ENCODE measurements around the gene LTBR. TPM values are rescaled to one million over a fixed set of nuclear protein-coding genes. Genes with fewer than 3 reads are reported as not detected.

The LTBR gene
- total and polyA plus RNA-seq, 12 donors = 34.6 to 295 (median 140) TPM

- Histone ChIP-seq H3K36me3 (replicated peaks in 1 of 2) (peaks cover 0 to 43% of the 10 kb centered on the region in 2 donors), H3K9me3 (replicated peaks in 1 of 3) (no peaks in the 10 kb centered on the region), H3K27ac (peak overlapping the region; percentile 90 to 98 (median 97)), H3K27me3 (no peaks in the 10 kb centered on the region), H3K4me3 (peak overlapping the region in 2 of 4 donors; percentile 16 to 93), H3K4me1 (replicated peaks in 1 of 2) (peaks cover 50 to 80% of the 10 kb centered on the region in 2 donors)
- intact Hi-C loops (cut with DNase I) = loop anchor here (5.0 to 10.0 kb wide), 2 partner anchors 47 to 199 kb away; partner anchors contain the start of genes GAPDH (in 1 of the 2) and LTBR (in 1 of the 2)
- WGBS, 4 donors = 0 to 1% (median 1%) methylated on average over 7 to 11 of the region's 11 CpGs
- DNase-seq = peak; percentile 70 to 94 (median 92)
- TF ChIP-seq CTCF (IDR thresholded peaks at IDR 0.05) (peak in 5 of 6 experiments; percentile 36 to 63 (median 56)), POLR2A (IDR thresholded peaks at IDR 0.05) (peak; percentile 60 to 69)
These were observed 48.4 kb upstream of the LTBR start for GRCh38 chr12:6335451-6336078.

- H3K4me1 ChIP-seq (replicated peaks in 1 of 2) = peaks cover 50 to 73% of the 10 kb centered on the region in 2 donors
These were observed 47.7 kb upstream of the LTBR start for GRCh38 chr12:6336079-6336888.

GRCh38 chr12:6336889-6337853, 46.8 kb upstream of the LTBR start:
- TF ChIP-seq CTCF (IDR thresholded peaks at IDR 0.05) (no peak), POLR2A (IDR thresholded peaks at IDR 0.05) (peak in 1 of 2 donors; percentile 10)
- no peaks in the 10 kb centered on the region for H3K27me3 ChIP-seq
- intact Hi-C loops (cut with DNase I) = loop anchor here (5.0 to 10.0 kb wide), 2 partner anchors 45 to 198 kb away; partner anchors contain the start of genes GAPDH (in 1 of the 2) and LTBR (in 1 of the 2)
- peaks cover 52 to 66% of the 10 kb centered on the region in 2 donors for H3K4me1 ChIP-seq (replicated peaks in 1 of 2)
- 13 to 25% (median 19%) methylated on average over 13 to 15 of the region's 15 CpGs for WGBS, 4 donors
- peaks cover 0 to 27% of the 10 kb centered on the region in 2 donors for H3K36me3 ChIP-seq (replicated peaks in 1 of 2)
- H3K27ac ChIP-seq = peak overlapping the region; percentile 90 to 98 (median 97)
- H3K4me3 ChIP-seq = peak overlapping the region in 3 of 4 donors; percentile 1 to 93 (median 14)
- H3K9me3 ChIP-seq (replicated peaks in 1 of 3) = no peaks in the 10 kb centered on the region
- DNase-seq = peak in 1 of 7 donors; percentile 46

More at GRCh38 chr12:6336079-6336888, 47.7 kb upstream of the LTBR start:
- Histone ChIP-seq H3K4me3 (peak overlapping the region in 3 of 4 donors; percentile 1 to 93 (median 16)), H3K9me3 (replicated peaks in 1 of 3) (no peaks in the 10 kb centered on the region), H3K27ac (peak overlapping the region; percentile 90 to 98 (median 97)), H3K27me3 (no peaks in the 10 kb centered on the region), H3K36me3 (replicated peaks in 1 of 2) (peaks cover 0 to 35% of the 10 kb centered on the region in 2 donors)
- peak; percentile 52 to 77 for TF ChIP-seq POLR2A (IDR thresholded peaks at IDR 0.05)
- TF ChIP-seq CTCF (IDR thresholded peaks at IDR 0.05) = no peak
- intact Hi-C loops (cut with DNase I) = loop anchor here (5.0 to 10.0 kb wide), 2 partner anchors 46 to 199 kb away; partner anchors contain the start of genes GAPDH (in 1 of the 2) and LTBR (in 1 of the 2)
- 0 to 4% (median 1%) methylated on average over 10 to 12 of the region's 12 CpGs for WGBS, 4 donors
- peak; percentile 90 to 99 (median 97) for DNase-seq

Data from adrenal gland (tissue), 12 donors.